ENCODE measurements around the gene DAAM1. TPM values are rescaled to one million over a fixed set of nuclear protein-coding genes. Genes with fewer than 3 reads are reported as not detected.
A peak's percentile ranks its signal among the peaks of the same experiment; 100 is the strongest.

The DAAM1 gene
- total and polyA plus RNA-seq, 8 donors = 5.8 to 204 (median 31.3) TPM

DNA sequence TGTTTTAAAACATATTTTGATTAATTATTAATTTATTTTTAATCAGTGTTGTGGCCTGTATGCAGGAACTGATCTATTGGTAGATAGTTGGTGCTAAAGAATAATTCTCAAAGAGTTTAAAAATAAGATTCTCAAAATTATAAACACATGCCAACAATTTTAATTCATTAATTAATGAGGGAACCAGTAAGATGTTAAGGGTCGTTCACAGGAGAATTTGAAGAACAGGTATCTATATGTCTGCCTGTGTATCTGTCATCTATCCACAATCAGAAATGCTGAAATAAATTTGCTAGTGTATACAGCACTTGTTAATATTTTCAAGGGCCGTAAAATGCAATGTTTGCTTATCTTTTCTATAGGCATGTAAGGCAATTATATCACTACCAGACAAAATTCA is 18.4 kb downstream of the DAAM1 start:
- H3K27me3 ChIP-seq = no peaks in the 10 kb centered on the region
- DNase-seq = no peak
- intact Hi-C loops (cut with DNase I; ENCODE audit: low total_unique reads) = no loop called here
- 90 to 94% (median 93%) methylated on average over 2 of the region's 2 CpGs for WGBS, 5 donors
- no peak overlapping the region for H3K27ac ChIP-seq
- H3K36me3 ChIP-seq = no peaks in the 10 kb centered on the region
- peaks cover 0 to 49% (median 13%) of the 10 kb centered on the region in 4 donors for H3K4me1 ChIP-seq
- H3K9me3 ChIP-seq = no peaks in the 10 kb centered on the region
- TF ChIP-seq POLR2A (IDR thresholded peaks at IDR 0.05) = no peak
- TF ChIP-seq, protein P1, sequence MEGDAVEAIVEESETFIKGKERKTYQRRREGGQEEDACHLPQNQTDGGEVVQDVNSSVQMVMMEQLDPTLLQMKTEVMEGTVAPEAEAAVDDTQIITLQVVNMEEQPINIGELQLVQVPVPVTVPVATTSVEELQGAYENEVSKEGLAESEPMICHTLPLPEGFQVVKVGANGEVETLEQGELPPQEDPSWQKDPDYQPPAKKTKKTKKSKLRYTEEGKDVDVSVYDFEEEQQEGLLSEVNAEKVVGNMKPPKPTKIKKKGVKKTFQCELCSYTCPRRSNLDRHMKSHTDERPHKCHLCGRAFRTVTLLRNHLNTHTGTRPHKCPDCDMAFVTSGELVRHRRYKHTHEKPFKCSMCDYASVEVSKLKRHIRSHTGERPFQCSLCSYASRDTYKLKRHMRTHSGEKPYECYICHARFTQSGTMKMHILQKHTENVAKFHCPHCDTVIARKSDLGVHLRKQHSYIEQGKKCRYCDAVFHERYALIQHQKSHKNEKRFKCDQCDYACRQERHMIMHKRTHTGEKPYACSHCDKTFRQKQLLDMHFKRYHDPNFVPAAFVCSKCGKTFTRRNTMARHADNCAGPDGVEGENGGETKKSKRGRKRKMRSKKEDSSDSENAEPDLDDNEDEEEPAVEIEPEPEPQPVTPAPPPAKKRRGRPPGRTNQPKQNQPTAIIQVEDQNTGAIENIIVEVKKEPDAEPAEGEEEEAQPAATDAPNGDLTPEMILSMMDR (IDR thresholded peaks at IDR 0.05) = no peak
- TF ChIP-seq POLR2AphosphoS5 (IDR thresholded peaks at IDR 0.05) = no peak
- TF ChIP-seq EP300 (IDR thresholded peaks at IDR 0.05) = no peak
- no peak overlapping the region for H3K4me3 ChIP-seq

DNA sequence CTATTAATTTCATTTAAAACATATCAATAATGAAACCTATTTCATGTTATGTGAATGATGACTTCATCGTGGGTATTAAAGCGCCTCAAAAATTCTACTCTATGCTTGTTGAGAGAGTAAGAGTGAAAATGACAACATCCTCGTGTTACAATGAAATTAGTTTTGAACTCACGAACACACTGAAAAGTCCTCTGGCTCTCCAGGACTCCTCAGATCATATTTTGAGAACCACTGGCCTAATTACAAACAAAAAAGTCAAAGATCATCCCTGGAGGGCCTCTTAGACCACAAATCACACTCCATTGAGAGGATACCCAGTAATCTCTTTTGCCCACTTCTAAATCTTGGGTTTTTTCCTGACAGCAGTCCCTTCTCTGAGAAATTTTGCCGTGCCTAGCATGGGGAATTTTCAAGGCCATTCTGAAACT is 19.1 kb downstream of the DAAM1 start:
- no peak for DNase-seq
- no peaks in the 10 kb centered on the region for H3K36me3 ChIP-seq
- 80 to 94% (median 89%) methylated on average over 5 of the region's 5 CpGs for WGBS, 5 donors
- no peak overlapping the region for H3K4me3 ChIP-seq
- H3K27me3 ChIP-seq = no peaks in the 10 kb centered on the region
- no peaks in the 10 kb centered on the region for H3K9me3 ChIP-seq
- intact Hi-C loops (cut with DNase I; ENCODE audit: low total_unique reads) = no loop called here
- TF ChIP-seq, protein P1 (IDR thresholded peaks at IDR 0.05) = no peak
- TF ChIP-seq POLR2AphosphoS5 (IDR thresholded peaks at IDR 0.05) = no peak
- TF ChIP-seq POLR2A (IDR thresholded peaks at IDR 0.05) = no peak
- TF ChIP-seq EP300 (IDR thresholded peaks at IDR 0.05) = no peak
- no peak overlapping the region for H3K27ac ChIP-seq
- peaks cover 0 to 53% (median 13%) of the 10 kb centered on the region in 4 donors for H3K4me1 ChIP-seq

DNA sequence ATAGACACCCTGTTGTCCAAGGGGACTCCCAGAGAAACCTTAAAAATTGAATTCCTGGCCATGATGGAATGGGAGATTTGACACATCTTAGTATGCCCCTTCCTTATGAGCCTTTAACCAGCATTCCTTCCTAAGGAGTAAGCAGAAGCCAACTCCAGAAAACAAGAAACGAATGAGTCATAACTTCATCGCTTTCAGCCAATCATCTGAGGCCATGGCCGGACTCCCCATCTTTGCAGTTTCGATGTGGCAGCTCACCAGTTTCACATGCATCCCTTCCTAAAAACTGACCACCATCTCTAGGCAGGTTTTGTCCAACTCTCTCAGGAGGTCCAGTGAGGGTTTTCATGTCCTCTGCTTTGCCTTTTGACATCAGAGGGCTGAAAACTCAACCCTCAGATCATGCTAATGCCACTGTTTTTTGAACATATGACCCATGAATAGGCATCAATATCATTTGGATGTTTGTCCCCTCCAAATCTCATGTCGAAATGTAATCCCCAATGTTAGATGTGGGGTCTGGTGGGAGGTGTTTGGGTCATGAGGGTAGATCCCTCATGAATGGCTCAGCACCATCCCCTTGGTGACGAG is 19.9 kb downstream of the DAAM1 start:
- WGBS, 5 donors = 79 to 94% (median 89%) methylated on average over 6 of the region's 6 CpGs
- no peak overlapping the region for H3K27ac ChIP-seq

DNA sequence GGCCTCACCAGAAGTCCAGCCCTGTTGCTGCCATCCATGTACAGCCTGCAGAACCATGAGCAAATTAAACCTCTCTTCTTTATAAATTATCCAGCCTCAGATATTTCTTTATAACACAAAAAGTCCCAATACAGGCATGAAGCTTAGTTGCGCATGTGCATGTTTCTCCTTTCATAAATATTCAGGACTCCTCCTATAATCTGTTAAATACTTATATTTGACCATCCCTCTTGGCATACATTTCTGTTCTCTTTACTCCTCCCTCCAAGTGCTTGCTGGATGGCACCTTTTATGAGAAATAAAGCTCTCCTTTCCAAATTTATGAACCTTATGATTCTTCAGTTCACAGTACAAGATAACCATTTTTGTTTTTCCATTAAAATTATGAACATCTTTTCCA is 20.5 kb downstream of the DAAM1 start:
- 94 to 100% (median 100%) methylated on average over 1 of the region's 1 CpG for WGBS, 5 donors
- peaks cover 0 to 62% (median 20%) of the 10 kb centered on the region in 4 donors for H3K4me1 ChIP-seq
- TF ChIP-seq POLR2AphosphoS5 (IDR thresholded peaks at IDR 0.05) = no peak
- no peak for TF ChIP-seq EP300 (IDR thresholded peaks at IDR 0.05)

More for the DNA sequence above, 19.9 kb downstream of the DAAM1 start:
- no peak for DNase-seq
- Histone ChIP-seq H3K36me3 (no peaks in the 10 kb centered on the region), H3K27me3 (no peaks in the 10 kb centered on the region), H3K4me1 (peaks cover 0 to 59% (median 16%) of the 10 kb centered on the region in 4 donors), H3K9me3 (no peaks in the 10 kb centered on the region), H3K4me3 (no peak overlapping the region)
- TF ChIP-seq, protein P1 (IDR thresholded peaks at IDR 0.05) = no peak
- no peak for TF ChIP-seq POLR2A (IDR thresholded peaks at IDR 0.05)
- TF ChIP-seq EP300 (IDR thresholded peaks at IDR 0.05) = no peak
- no peak for TF ChIP-seq POLR2AphosphoS5 (IDR thresholded peaks at IDR 0.05)
- intact Hi-C loops (cut with DNase I; ENCODE audit: low total_unique reads) = no loop called here

DNA sequence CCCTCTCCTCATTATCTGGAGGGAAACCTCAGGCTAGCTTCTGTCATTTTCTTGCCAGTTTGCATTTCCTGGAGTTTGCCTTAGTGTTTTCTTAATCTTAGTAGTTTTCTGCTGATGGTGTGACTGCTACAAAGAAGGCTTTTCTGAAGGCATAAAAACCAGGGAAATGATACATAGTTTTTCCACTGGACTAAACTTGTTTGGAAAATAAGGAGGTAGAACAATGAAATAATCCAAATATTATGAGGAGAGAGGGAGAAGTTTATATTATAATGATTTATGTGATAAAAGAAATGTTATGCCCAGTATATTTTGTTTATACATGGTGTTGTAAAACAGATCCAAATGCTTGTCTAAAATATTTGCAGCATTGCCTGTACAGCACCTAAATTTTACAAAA is 22.2 kb downstream of the DAAM1 start:
- TF ChIP-seq EP300 (IDR thresholded peaks at IDR 0.05) = no peak
- TF ChIP-seq, protein P1 (IDR thresholded peaks at IDR 0.05) = no peak
- no peak for TF ChIP-seq POLR2A (IDR thresholded peaks at IDR 0.05)
- no peak for TF ChIP-seq POLR2AphosphoS5 (IDR thresholded peaks at IDR 0.05)
- H3K9me3 ChIP-seq = no peaks in the 10 kb centered on the region
- H3K27me3 ChIP-seq = no peaks in the 10 kb centered on the region
- intact Hi-C loops (cut with DNase I; ENCODE audit: low total_unique reads) = no loop called here
- H3K27ac ChIP-seq = peak overlapping the region in 1 of 5 donors; percentile 16
- no peak for DNase-seq
- H3K4me1 ChIP-seq = peaks cover 0 to 67% (median 32%) of the 10 kb centered on the region in 4 donors
- H3K36me3 ChIP-seq = no peaks in the 10 kb centered on the region
- H3K4me3 ChIP-seq = no peak overlapping the region

More for the DNA sequence above, 20.5 kb downstream of the DAAM1 start:
- intact Hi-C loops (cut with DNase I; ENCODE audit: low total_unique reads) = no loop called here
- Histone ChIP-seq H3K36me3 (no peaks in the 10 kb centered on the region), H3K27ac (no peak overlapping the region), H3K9me3 (no peaks in the 10 kb centered on the region), H3K27me3 (no peaks in the 10 kb centered on the region), H3K4me3 (no peak overlapping the region)
- DNase-seq = no peak
